Ramos (cell line): ENCODE results near the gene CHURC1.
"Not testable (repeated sequence)": the region's sequence is repeated elsewhere in the genome, so short reads cannot be mapped to it uniquely, and the experiment has no call there.

Experiments used
- in situ Hi-C: fragments of 300-500 bp; cut with MboI; formaldehyde crosslinking; loops from one replicate; pipeline ENCODE4 v1.14.3; 2022; ENCODE audit warnings: low sequenced_read_pairs; ENCODE audit not compliant: unreplicated experiment

Gene CHURC1

DNA sequence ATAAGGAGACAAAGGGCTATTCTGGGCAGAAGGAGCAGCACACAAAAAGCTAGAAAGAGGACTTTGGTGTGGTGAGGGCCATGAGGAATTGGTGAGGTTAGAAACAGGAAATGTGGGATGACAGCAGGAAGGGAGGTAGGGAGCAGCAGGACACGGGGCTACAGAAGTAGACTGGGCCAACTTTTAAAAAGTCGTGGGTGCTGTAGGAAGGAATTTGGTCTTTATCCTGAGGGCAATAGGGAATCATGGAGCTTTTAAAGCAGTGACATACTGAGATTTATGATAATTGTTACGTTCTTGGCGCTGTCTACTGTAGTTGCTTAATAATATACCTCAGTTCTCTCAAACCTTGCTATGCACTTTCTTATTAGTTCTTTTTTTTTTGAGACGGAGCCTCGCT is 8.2 kb upstream of the CHURC1 start:
- in situ Hi-C loops = no loop called here

DNA sequence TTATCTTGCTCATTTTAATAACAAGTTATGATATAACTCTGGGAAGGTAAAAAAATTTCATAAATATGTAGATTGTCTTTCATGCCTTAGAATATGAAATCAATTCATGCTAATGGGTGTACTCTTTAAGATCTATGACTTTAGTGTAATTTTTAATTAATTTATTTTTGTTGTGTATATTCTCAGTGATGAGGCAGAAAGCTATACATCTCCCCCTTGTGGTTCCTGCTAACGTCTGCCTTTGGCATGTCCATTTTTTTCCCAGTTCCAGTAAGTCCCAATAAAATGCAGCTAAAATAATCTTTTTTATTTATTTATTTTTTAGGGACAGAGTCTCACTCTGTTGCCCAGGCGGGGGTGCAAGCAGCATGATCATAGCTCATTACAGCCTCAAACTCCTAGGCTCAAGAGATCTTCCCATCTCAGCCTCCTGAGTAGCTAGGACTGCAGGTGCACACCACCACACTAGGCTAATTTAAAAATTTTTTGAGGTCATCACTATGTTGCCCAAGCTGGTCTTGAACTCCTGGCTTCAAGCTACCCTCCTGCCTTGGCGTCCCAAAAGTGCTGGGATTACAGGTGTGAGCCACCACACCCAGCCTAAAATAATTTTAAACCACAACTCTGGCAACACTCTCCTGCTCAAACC is 3.3 kb upstream of the CHURC1 start:
- in situ Hi-C loops = no loop called here

DNA sequence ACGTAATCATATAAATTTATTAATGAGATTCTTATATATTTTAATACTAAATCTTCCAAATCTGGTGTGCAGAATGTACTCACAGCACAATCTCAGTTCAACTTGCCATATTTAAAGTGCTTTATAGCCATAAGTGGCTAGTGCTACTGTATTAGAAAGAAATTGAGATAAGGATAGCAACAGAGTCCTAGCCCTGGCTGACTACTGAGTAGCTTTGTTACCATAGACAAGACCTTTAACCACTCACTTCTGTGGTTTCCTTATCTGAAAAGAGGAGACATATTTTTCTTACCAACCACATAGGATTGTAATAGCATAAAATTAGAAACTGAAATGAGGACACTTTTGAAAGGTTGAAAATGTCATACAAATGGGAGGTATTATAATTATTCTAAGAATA is 2.0 kb upstream of the CHURC1 start:
- in situ Hi-C loops = no loop called here

DNA sequence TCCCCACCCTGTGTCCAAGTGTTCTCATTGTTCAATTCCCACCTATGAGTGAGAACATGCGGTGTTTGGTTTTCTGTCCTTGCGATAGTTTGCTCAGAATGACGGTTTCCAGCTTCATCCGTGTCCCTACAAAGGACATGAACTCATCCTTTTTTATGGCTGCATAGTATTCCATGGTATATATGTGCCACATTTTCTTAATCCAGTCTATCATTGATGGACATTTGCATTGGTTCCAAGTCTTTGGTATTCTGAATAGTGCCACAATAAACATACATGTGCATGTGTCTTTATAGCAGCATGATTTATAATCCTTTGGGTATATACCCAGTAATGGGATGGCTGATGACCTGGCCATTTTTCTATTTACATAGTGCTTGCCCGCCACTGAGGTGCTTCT is 778 bp upstream of the CHURC1 start:
- in situ Hi-C loops = not testable (repeated sequence)

DNA sequence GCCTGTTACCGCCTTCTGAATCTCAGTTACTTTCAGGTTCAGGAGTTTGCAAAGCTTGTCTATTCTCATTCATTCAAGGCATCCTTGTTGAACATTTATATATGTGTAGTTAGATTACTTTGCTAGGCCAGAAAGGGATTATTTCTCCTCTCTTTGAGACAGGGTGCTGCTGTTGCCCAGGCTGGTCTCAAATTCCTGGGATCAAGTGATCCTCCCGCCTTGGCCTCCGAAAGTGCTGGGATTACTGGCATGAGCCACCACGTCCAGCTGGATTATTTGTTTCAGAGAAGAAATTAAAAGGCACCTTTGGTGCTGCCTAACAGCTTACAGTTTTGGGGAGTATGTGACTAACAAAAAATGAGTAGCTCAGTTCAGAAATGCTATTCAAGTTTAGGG is 772 bp downstream of the CHURC1 start:
- in situ Hi-C loops = no loop called here

DNA sequence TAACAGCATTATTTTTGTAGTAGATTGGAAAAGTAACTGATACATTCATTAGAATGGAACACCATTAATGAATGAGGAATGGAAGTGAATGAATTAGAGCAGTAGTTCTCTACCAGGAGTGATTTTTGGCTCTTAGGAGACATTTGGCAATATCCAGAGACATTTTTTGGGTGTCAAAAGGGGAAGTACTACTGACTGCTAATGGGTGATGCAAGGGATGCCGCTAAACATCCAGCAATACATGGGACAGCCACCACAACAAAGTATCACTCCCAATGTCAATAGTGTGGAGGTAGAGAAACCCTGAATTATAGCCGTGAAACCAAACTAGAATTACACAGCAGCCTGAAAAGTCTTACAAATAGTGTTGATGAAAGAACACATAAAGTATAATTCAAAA is 1.5 kb downstream of the CHURC1 start:
- in situ Hi-C loops = no loop called here

DNA sequence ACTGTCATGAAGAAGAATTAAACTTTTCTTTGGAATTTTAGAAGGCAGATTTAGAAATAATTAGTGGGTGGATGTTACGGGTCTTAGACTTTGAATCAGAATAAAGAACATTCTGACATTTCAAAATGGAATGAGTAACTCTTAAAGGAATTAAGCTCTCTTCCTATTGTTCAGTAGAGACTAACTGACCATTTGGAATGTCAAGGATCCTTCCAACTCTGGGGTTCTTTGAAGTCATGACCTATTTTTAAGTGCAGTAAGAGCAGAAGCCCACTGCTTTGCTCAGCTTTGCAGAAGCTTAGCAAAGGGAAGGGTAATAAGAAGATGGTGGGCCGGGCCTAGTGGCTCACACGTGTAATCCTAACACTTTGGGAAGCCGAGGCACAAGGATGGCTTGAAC is 4.0 kb downstream of the CHURC1 start:
- in situ Hi-C loops = no loop called here

DNA sequence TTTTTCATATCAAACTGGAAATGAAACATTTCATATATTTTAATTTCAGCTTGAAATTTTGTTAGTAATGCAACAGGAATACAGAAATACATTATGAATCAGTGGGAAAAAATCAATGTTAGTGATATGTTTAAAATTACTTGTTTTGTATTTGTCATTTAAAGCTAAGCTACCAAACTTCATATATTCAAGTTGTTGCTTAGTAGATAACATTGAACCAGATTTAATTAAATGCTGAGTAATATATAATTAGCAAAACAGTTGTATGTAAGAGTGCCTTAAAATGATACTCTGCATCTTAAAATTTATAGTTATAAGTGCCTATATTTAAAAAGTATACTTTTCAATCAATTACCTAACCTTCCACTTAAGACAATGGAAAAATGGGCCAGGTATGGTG is 5.0 kb downstream of the CHURC1 start:
- in situ Hi-C loops = no loop called here

DNA sequence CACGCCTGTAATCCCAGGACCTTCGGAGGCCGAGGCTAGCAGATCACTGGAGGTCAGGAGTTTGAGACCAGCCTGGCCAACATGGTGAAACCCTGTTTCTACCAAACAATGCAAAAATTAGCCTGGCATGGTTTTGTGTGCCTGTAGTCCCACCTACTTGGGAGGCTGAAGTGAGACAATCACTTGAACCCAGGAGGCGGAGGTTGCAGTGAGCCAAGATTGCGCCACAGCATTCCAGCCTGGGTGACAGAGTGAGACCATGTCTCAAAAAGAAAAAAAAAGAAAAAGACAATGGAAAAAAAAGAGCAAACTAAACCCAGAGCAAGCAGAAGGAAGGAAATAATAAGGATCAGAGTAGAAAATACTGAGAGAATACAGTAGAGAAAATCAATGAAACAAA is 5.4 kb downstream of the CHURC1 start:
- in situ Hi-C loops = no loop called here

DNA sequence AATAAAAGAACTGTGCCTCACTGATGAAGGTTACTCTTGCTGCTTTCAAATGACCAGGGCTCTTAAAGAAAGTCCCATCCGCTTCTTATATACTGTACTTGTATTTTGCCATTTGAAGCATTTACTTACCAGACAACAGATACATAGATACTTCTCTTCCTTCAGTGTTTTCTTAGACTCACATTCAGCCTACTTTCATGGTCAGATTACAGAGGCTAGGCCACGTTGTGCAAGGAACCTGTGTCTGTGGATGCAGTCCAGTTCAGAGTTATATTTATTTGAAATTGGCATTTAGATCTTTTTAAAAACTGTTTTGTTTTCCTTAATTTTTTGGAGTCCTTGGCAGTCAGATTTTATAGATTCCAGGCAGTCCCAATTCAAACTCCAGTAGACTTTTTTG is 6.2 kb downstream of the CHURC1 start:
- in situ Hi-C loops = no loop called here

DNA sequence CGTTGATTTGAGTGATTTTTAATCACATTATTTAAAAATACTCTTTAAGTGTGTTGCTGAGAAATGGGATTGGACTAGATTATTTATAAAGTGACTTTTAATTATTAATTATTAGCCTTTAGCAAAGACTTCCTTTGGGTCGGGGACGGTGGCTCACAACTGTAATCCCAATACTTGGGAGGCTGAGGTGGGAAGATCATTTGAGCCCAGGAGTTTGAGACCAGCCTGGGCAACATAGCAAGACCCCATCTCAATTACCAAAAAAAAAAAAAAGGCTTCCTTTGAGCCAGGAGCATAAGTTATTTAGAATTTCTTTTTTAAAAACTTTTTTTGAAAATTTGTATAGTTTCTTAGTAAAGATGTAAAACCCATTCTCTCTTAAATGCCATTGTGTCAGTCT is 8.8 kb downstream of the CHURC1 start:
- in situ Hi-C loops = no loop called here

DNA sequence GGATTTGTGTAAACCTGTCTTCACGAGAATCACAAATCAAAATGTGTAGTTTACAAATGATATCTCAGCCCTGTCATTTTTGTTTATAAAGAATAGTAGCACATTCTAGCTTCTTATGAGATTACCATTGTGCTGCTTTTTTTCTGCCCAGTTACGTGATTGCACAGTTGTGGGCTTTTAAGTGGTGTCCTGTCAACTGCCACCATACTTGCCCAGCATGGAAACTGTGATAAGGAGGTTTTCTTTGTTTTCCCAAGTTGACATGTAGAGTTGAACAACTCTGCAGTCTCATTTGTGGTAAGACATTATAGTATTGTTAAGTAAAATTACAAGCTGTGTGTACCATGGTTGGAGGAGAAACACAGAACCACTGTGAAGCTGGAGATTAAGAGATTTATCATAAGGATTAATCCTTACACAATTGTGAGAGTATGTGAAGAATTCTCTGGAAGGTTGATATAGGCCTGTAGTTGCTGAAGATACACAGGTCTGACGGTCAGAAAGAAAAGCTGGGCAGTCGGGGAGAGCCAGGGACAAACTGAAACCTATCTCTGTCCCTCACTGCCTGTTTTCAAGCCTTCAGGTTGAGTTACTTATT is 12.2 kb downstream of the CHURC1 start:
- in situ Hi-C loops = no loop called here

DNA sequence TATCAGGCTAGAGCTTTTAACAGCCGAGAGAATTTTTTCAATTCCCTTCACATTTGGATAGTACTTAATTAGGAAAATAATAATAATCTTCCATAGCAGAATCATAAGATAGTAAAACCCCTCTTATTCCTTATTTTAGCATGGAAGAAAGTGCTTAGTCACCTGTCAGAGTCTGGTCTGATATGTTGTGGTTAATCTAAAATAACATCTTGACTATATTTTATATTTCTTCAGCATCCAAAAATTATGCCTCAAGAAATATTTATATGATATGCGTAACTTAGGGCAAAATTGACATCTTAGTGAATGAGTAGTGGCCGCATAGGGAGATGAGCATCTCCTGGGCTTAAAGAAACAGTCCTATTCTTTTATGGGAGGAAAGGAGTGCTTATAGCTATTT is 12.8 kb downstream of the CHURC1 start:
- in situ Hi-C loops = no loop called here

DNA sequence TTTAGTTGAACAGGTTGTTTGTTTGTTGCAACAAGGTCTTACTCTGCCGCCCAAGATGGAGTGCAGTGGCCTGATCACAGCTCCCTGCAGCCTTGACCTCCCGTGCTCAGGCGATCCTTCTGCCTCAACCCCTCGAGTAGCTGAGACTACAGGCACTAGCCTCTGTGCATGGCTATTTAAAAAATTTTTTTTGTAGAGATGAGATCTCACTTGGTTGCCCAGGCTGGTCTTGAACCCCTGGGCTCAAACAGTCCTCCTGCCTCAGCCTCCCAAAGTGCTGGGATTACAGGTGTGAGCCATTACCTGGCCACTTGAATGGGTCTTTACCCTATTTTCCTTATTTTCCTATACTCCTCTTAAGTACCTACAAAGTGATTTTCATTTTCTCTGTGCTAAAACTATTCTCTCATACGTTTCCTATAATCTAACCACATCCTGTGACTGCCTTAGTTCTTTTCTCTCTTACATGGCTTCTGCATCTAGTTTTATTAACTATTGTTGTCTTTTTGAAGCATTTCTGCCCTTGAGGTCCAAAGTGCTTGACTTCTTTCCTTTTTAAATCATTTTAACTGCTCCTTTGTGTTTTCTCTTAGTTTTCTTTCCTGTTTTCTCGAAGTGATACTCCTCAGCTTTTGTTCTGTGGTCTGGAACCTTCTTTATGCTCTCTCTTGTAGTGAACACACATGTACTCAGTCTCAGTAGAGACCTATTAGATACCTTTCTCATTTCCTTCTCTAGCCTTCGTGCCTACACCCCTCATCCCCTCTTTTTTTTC is 14.2 kb downstream of the CHURC1 start:
- in situ Hi-C loops = no loop called here

DNA sequence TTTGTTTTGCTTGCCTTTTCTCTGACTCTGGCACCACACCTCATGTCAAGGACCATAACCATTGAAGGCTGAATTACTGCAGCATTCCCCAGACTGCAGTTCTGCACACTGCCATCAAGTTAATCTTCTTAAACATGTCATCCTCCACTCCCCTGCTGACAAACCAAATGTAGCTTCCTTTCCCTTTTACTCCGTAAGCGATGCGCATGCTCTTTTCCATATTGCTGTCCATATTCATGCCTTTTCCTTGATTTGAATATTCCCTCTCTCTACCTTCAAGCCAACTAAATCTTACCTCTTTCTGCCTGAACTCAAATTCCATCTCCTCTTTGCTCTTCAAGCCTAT is 14.7 kb downstream of the CHURC1 start:
- in situ Hi-C loops = no loop called here

DNA sequence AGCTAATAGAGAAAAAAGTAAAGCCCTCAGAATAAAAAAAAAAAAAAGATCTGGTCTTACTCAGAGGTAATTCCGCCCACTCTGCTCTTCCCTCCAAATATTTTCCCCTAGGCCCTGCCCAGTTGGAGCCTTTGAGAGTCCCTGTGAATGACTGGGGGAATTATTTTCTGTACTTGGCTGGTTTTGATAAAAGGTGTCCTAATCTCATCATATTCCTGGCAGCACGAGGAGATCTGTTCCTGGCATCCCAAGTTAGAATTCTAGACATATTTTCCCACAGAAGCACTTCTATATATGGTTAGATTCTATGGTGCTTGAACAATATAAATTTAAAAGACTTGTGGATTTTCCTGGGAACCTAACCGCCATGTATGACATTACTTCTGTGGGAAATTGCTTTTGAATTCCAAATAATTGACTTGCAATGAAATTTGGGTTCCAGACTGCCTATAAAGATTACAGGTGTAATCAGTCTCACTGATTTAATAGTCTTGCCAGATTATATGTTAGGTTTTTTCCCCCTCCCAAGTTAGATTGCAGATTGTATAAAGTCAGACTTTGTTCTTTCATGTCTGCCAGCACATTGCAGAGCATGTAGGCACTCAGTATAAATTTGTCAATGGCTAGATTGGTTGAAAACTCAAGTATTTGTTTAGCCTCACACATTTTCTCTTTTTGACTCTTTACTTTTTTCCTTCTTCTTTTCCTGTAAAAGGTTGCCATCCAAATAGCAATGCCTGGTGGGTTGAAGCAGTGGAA is 16.0 kb downstream of the CHURC1 start:
- in situ Hi-C loops = no loop called here

DNA sequence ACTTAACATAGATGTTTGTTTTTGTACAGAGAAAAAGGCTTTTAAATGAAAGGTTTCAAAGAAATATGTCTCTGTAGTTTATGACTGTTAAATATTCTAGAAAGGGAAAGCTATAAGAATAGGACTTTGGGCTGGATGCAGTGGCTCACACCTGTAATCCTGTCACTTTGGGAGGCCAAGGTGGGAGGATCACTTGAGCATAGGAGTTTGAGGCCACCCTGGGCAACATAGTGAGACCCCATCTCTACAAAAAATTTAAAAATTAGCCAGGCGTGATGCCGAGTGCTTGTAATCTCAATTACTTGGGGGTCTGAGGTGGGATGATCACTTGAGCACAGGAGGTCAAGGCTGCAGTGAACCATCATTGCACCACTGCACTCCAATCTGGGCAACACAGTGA is 16.9 kb downstream of the CHURC1 start:
- in situ Hi-C loops = no loop called here

DNA sequence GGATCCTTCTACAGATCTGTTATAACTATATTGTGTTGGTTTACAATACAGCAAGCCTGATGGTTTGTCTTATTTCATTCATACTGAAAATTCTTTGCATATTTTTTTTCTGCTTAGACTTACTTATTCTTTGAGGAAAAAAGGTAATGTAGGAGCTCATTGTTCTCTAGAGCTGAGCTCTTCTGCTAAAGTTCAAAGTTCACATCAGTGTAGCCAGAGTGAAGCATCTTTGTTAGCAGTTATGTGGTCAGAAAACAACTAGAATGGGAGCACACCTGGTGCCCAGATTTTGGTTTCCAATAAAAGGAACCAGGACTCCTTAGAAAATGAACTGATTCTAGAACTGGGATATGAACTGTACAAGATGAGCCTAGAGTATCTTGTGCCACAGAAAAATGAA is 18.0 kb downstream of the CHURC1 start:
- in situ Hi-C loops = no loop called here

DNA sequence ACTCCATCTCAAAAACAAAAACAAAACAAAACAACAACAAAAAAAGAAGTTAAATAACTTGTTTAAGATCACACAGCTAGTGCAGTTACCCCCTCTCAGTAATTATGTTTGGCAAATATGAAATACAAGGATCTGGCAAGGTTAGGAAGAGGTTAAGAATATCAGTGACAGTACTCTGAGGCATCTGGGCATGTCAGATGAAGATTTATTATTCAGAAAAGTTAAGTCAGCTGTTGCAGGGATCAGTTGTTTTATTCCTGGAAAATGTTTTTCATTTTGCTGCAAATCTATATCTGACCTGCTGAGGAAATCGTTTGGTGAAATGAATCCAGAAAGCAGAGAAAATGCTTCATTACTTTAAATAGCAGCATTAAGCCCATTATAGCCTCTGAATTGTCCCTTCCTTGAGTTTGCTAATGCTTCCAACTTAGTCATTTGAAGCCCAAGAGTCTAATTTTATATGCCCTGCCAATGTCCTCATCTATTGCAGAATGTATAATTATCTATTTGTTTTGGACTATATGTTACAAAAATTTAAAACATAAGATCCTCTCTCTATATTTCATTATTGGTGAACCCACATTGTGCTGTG is 20.2 kb downstream of the CHURC1 start:
- in situ Hi-C loops = no loop called here

DNA sequence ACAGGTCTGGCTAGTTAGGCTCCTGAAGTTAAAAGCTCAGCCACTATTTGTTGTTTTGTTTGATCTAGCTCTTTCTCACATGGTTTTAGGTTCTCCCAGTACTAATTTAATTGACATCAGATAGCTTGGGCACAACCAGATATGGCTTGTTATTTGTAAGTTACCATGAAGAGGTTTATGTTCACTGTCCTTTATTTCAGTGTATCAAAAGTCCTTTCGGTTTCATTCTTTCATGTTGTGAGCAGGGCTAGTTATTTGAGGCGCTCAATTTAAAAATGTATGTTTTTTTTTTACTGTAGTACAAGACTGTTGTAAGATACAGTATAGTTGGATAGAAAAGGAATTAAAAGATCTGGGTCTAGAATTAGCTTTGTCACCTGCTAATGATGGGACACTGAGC is 21.3 kb downstream of the CHURC1 start:
- in situ Hi-C loops = no loop called here
